HG03139 (cell line): Measurements from ENCODE around the gene SORBS2.
"Not testable (repeated sequence)": the region's sequence is repeated elsewhere in the genome, so short reads cannot be mapped to it uniquely, and the experiment has no call there.

Source experiments
- ATAC-seq: cut with Tn5 transposase; IDR thresholded peaks from one replicate; pipeline ENCODE4 v1.9.1; 2021; ENCODE audit not compliant: unreplicated experiment

SORBS2 gene

DNA sequence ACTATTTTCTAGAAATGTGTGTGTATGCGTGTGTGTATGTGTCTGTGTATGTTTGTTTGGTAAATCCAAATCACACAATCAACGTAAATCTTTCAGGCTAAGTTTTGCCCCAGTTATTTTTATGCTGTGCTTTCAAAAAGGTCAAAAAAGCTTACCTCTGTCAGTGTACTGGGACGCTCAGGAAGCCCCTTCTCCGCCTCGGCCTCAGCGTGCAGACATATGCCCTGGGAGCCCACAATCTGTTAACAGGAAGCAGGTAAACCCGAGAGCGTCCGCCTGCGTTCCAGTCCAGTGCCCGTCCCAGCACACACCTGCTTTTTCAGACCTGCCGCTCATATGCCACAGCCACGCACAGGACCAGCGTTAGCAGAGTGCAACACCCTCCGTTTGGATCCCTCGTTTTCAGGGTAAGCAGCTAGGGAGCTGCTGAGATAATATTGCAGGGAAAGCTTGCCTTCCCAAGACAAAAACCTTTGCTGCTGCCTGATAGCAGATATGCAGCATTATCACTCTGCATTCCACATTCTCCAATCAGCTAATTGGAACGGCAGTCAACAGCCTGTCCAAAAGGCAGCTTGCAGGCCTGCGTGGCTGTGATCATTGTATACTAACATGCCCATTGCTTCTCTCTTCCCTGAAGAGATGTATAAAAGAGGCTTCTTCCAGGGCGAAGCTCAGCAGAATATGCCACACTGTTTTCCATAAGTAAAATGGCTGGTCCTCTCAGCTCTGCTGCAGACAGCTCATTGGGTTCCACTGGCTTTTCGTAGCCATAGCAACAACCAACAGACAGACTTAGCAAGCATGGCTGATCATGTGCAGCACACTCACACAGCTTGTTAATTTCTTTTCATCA lies at the start of gene SORBS2:
SORBS2 (minus strand) TSS at position 686 of the 856 bp plus-strand sequence. CDS start 121,623 bp downstream, outside the sequence.
- ATAC-seq = peak; percentile 81

- ATAC-seq = no peak
Measured at GRCh38 chr4:185859111-185859510, 47.1 kb upstream of the SORBS2 start.

GRCh38 chr4:185857561-185857960 lies 45.6 kb upstream of the SORBS2 start:
- ATAC-seq = not testable (repeated sequence)

DNA sequence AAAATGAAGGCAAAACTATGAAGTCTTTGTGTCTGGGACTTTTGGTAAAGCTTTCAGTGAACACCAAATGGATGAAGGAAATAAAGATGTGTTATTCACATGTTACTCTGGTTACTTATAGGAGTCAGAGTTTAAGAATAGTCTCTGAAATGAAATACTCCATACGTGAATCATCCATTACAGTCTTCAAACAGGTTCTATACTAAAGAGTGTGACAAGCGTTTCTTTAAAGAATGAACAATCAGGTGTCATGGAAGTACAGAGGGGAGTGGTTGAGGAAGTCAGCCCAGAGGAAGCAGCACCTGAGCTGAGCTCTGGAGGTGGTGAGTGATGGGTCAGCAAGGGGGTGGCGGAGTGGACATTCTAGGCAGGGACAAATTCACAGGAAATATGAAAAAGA lies 41.8 kb upstream of the SORBS2 start:
- no peak for ATAC-seq

- no peak for ATAC-seq
Measured at GRCh38 chr4:185852961-185853360, 41.0 kb upstream of the SORBS2 start.

DNA sequence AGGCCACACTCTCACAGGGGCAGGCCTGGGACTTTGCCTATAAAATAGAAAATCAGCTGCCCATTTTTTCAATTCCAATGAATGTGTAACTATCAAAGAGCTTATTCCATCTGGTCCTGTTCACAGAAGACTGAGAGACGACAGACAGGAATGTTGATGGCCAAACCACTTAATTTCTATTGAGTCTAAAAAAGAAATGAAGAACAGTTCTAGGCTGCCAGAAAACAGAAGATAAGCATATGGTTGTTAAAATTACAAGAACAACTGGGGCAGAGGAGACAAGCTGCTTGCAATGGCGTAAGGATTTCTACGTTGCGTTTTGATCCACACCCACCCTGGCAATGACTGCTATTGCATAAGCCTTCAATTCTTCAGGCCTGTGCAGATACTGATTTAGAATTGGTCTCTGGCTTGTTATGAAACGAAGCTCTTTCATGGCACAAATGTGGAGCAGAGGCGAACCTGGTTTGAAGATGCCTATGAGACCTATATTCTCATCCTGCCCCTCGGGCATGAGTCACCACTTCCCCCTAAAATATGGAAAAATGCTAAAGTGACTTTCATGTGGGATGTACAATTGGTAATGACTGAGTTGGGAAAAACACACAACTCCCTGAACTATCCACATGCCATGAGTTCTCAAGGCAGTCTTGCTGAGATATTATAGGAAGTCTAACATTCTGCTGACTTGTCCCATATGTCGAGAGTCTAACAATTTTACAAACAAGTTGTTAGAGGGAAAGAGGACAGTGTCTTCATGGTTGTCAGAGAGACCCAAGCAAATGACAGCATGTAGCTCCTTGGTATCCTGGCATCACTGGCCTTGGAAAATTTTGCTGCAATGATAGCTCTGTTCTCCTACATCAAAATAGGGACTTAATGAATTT lies 37.9 kb upstream of the SORBS2 start:
- no peak for ATAC-seq

GRCh38 chr4:185847352-185848097 lies 35.5 kb upstream of the SORBS2 start:
- no peak for ATAC-seq

- ATAC-seq = no peak
Measured at GRCh38 chr4:185846505-185847150, 34.6 kb upstream of the SORBS2 start.

DNA sequence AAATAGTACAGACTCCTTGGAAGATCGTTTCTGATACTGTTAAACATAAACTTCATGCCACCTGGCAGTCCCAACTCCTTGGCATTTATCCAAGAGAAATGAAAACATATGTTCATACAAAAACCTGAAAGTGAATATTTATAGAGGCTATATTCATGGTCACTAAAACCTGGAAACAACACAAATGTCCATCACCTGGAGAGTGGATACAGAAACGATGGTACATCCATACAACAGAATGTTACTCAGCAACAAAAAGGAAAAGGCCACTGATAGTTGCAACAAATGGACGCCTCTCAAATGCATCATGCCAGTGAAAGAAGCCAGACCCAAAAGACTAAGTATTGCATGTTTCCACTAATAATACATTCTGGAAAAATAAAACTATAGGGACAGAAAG lies 34.0 kb upstream of the SORBS2 start:
- no peak for ATAC-seq

DNA sequence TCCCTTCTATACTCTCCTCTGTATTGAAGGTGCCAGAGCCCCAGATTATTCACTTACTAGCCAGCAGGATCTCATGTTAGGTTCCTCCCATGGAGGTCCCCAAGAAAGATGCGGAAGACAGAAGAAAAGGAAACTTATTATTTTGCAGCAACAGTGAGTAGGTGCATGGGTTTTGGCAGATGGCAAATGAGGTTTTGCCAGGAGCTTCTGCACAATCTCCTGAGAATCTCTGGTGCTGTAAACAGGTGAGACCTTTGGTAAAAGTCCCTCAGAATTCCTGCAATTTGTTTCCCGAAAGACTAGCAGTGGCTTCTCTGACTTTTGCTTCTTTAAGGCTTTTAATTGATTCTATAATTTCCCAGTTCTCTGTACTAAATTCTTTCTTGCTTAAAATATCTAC lies 29.5 kb upstream of the SORBS2 start:
- no peak for ATAC-seq

DNA sequence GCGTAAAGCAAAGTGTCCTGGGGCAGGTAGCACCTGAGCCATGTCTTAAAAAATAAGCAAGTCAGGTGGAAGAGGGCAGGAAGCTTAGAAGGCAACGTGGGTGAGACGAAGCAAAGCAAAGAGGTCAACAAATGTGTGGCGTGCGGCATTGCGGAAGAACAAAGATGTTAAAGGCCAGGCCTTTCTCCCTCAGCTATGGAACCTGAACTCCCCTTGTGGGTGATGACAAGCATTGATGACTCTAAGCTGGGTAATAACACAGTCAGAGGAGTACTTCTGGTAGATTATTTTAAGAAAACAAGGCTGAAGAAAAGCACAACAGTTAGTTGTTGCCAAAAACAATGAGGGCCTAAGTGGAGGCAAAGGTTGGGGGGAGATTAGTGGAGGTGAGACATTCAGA lies 29.0 kb upstream of the SORBS2 start:
- ATAC-seq = no peak

DNA sequence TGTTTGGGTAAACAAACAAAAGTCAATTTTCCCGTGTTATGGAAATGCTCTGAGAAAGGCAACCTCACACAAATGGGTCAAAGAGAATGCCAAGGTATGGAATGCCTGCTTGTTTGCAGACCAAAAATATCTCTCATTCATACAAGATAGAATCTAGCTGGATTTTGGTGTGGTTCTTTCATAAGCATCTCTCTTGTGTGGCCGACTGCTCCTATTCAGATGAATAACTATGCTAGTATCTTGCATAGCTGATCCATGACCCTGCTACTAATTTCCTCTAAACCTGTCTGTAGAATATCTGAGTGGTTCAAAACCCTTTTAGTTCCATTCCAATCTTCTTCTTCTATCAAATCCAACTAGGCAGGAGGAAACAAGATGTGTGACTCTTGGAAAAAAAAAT lies 28.2 kb upstream of the SORBS2 start:
- ATAC-seq = no peak

DNA sequence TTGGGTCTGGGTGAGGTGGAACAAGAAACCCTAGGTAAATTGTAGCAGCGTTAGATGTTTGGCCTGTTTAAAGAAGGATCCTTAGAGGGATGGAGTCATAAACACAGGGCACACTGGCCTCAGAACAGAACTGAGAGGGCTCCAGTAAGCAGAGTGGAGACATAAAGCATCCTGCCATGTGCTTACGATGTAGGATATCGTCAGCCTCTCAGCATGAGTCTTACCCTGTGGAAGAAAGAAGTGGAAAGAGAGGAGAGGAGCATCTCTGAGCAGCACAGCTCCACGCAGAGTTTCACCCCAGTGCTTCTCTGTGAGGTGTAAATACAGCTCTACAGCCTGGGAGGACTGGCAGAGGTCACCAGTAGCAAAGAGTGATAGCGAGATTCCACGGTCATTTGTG lies 27.8 kb upstream of the SORBS2 start:
- no peak for ATAC-seq

GRCh38 chr4:185839194-185839712 lies 27.3 kb upstream of the SORBS2 start:
- ATAC-seq = no peak

- no peak for ATAC-seq
Measured at GRCh38 chr4:185838514-185839193, 26.7 kb upstream of the SORBS2 start.

DNA sequence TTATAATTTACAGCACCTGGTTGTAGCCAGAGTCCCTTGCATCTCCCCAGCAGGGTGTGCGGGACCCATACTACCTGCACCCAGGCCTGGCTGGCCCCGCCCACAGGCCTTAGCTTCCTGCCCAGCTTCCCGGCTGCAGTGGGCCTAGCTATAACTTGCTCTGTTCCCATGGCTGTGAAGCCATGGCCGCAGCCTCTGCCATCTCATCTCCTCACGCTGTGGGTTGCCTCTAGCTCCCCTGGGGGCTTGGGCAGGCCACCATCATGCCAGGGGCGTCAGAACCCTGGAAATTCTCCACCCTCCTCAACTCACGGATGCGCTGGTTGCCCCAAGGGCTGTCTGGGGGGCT lies 26.1 kb upstream of the SORBS2 start:
- ATAC-seq = no peak

GRCh38 chr4:185837415-185838103 lies 25.6 kb upstream of the SORBS2 start:
- ATAC-seq = no peak

DNA sequence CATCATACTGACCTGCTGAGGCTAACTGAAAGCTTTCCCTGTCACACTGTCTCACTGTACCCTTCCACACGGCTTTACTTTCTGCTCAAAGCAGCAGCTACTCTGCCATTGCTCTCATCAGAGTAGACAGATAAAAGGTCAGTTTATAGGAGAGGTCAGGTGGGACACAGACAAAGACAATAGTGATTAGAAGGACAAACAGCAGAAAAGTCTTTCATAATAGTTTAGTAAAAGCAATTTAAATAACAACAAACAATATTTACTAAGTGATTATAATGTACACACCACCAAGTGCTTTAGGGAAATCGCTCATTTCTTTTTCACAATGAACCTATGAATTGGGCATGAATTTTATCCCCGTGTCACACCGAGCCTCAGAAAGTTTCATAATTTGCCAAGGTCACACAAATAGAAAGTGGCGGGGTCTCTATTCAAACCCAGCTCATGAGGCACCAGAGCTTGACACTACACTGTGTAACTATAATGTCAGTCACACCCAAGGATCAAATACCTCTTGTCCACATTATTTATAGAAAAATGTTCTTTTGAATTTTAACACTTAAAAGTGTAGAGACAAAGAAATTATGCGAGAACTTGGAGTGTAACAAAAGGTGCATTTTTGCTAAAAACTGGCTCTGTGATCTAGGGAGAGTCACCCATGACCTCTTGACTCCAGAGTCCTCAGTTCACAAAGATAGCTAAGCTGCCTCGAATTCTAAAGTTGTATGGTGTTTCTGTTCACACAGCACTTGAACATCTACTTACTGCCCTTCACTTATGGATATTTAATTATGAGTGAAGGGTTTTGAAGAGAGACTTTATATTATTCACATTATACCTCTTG lies 24.5 kb upstream of the SORBS2 start:
- ATAC-seq = no peak

DNA sequence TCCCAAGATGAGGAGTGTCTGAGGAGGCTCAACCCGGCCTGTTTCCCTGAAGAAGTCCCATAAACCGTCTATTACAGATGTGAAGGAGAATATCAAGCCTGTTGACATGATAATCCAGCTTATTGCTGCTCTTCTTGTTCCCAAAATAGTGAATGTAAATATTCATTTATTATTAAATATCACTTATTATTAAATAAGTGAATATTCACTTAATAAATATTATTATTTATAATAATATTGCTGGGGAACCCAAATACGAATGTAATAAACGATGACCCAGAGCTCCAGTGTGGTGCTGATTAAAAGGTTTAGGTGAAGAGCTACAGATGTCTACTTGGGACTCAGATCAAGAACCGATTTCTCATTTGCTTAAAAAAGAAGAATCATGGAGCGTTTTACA lies 23.8 kb upstream of the SORBS2 start:
- ATAC-seq = no peak
